ENCODE data around the gene KCNH5.

- TF ChIP-seq CTCF (IDR thresholded peaks at IDR 0.05) = no peak
- no peak for TF ChIP-seq POLR2A (IDR thresholded peaks at IDR 0.05)
Measured at GRCh38 chr14:63091394-63091996, 46.2 kb upstream of the KCNH5 start.
